GM12872 (cell line): Measurements from ENCODE around the gene STXBP3.
A peak's percentile ranks its signal among the peaks of the same experiment; 100 is the strongest.

ENCODE experiments used
- CTCF ChIP-seq: IDR thresholded peaks from 3 replicates; pipeline ENCODE4 v1.5.1; 2011; ENCODE audit warnings: low read depth, mild to moderate bottlenecking, low read length, moderate library complexity; ENCODE audit not compliant: insufficient read depth

STXBP3 gene

DNA sequence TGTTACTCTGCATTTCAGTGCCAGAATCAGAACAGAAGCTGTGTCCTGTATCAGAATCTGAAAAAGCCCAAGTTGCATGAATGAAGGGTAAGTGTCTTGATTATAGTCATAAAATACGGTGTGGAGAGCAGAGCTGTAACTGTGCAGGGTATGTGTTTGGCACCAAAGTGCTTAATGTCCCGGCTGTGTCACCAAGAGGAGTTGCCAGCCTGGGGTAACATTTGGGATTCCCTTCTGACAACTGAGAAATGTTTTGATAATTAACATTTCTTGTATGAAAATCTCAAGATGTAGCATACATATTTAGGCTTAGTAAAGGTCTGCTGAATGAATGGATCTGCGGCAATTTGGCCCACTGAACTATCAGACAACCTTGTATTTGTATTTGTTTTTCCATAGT lies 77.2 kb downstream of the STXBP3 start:
- no peak for TF ChIP-seq CTCF

DNA sequence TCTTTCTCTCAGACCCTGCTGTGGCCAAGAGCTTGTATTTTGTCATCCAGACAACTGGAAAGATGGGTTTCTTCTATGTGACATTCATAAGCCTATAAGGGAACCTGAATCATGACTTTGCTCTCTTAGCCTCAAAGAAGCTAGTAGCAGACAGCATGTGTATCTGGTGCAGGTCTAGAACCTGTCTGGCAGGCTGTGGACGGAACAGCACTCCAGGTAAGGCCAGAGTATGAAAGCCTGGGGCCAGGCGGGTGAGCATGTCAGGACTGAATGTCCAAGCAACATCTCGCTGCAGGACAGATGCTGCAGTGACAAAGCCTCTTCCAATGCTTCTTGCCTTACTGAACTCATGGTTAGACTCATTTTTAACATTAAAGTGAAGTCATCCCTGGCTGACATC lies 77.6 kb downstream of the STXBP3 start:
- no peak for TF ChIP-seq CTCF

- no peak for TF ChIP-seq CTCF
Measured at GRCh38 chr1:108826081-108826635, 79.7 kb downstream of the STXBP3 start.

GRCh38 chr1:108828074-108828961 lies 81.8 kb downstream of the STXBP3 start:
- peak; percentile 82 for TF ChIP-seq CTCF

- no peak for TF ChIP-seq CTCF
Measured at GRCh38 chr1:108829498-108829916, 83.0 kb downstream of the STXBP3 start.

GRCh38 chr1:108830119-108831008 lies 83.9 kb downstream of the STXBP3 start:
- no peak for TF ChIP-seq CTCF

DNA sequence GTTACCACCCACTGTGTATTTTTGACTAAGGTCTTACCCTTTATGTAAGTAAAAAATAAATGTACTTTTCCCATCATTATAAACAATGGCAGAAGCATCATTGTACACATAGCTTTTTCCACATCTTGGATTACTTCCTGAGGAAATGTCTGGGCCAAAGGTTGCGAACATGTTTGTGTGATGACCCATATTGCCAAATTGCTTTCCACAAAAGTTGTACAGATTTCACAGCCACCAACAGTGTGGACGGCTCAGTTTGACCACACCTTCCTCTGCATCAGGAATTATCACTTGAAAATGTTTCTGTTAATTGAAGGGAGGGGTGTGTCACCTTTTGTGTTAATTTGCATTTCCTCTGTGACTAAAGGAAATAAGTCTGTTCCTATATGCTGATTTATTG lies 84.8 kb downstream of the STXBP3 start:
- no peak for TF ChIP-seq CTCF
